Common myeloid progenitor, CD34-positive (primary cell): ENCODE results near the gene DOCK6.
"Not testable (repeated sequence)": the region's sequence is repeated elsewhere in the genome, so short reads cannot be mapped to it uniquely, and the experiment has no call there.

ENCODE experiments used
- CTCF ChIA-PET: fragments of 350-600 bp; sonication (Branson Sonifier 250); formaldehyde crosslinking; loops from one replicate; lab custom pipeline; 2021; ENCODE audit warnings: antibody characterized with exemption; lab: Charles Lee
- POLR2A ChIA-PET: fragments of 350-600 bp; sonication (Branson Sonifier 250); formaldehyde crosslinking; loops from one replicate; lab custom pipeline; 2021; ENCODE audit warnings: antibody characterized with exemption; lab: Charles Lee
- DNase-seq, 3 donors: peaks; one replicate each; pipeline versions ENCODE4 v3.0.0 to v3.0.0-alpha.2; 2013
- H3K27ac ChIP-seq, 2 experiments: 1 replicate in 1 of 2; 2 replicates in 1 of 2; pipeline ENCODE4 v1.7.0; 2013; ENCODE audit warnings: inconsistent platforms in 2 of 2, low read length in 2 of 2, mild to moderate bottlenecking in 2 of 2, low read depth in 1 of 2, moderate library complexity in 1 of 2; ENCODE audit not compliant: severe bottlenecking in 2 of 2, insufficient read depth in 1 of 2, poor library complexity in 1 of 2
- H3K27me3 ChIP-seq, 5 experiments: replicated peaks in 2 of 5; 1 replicate in 3 of 5; 2 replicates in 2 of 5; pipeline versions ENCODE4 v1.6.1 to v1.7.0; 2013; ENCODE audit warnings: low read length in 4 of 5, mild to moderate bottlenecking in 2 of 5, moderate library complexity in 2 of 5, inconsistent platforms in 1 of 5; ENCODE audit not compliant: insufficient read depth in 5 of 5, control insufficient read depth in 4 of 5
- H3K36me3 ChIP-seq, 4 experiments: 1 replicate in 2 of 4; 2 replicates in 2 of 4; pipeline versions ENCODE4 v1.6.1 to v1.7.0; 2013; ENCODE audit warnings: low read length in 3 of 4, control low read depth in 1 of 4, mild to moderate bottlenecking in 1 of 4; ENCODE audit not compliant: control insufficient read depth in 4 of 4, insufficient read depth in 4 of 4
- H3K4me1 ChIP-seq, 4 experiments: 1 replicate in 3 of 4; 2 replicates in 1 of 4; pipeline versions ENCODE4 v1.6.1 to v1.7.1; 2013; ENCODE audit warnings: low read length in 3 of 4, mild to moderate bottlenecking in 3 of 4, control low read depth in 1 of 4, inconsistent platforms in 1 of 4, moderate library complexity in 1 of 4; ENCODE audit not compliant: control insufficient read depth in 4 of 4, insufficient read depth in 4 of 4; ENCODE audit errors: control extremely low read depth in 1 of 4
- H3K4me3 ChIP-seq, 7 experiments: 1 replicate in 4 of 7; 2 replicates in 3 of 7; pipeline versions ENCODE4 v1.5.1 to v1.7.0; 2013; ENCODE audit warnings: mild to moderate bottlenecking in 7 of 7, low read length in 6 of 7, moderate library complexity in 6 of 7, inconsistent platforms in 2 of 7, low read depth in 2 of 7, control low read depth in 1 of 7; ENCODE audit not compliant: insufficient read depth in 4 of 7, control insufficient read depth in 1 of 7; ENCODE audit errors: extremely low read depth in 1 of 7
- H3K9me3 ChIP-seq, 5 experiments: 1 replicate in 4 of 5; 2 replicates in 1 of 5; pipeline versions ENCODE4 v1.6.1 to v1.7.1; 2013; ENCODE audit warnings: low read length in 4 of 5, mild to moderate bottlenecking in 2 of 5, inconsistent platforms in 1 of 5, low read depth in 1 of 5, moderate library complexity in 1 of 5; ENCODE audit not compliant: control insufficient read depth in 4 of 5, insufficient read depth in 2 of 5; ENCODE audit errors: control extremely low read depth in 1 of 5
- WGBS: methylation state at CpG from one replicate; pipeline ENCODE4 v1.1.5; 2013; ENCODE audit not compliant: insufficient coverage; 5-methylcytosine and 5-hydroxymethylcytosine counted together

The DOCK6 gene

GRCh38 chr19:11190501-11190900 lies 71.8 kb downstream of the DOCK6 start:
- no peaks in the 10 kb centered on the region for H3K27me3 ChIP-seq
- ChIA-PET CTCF (interaction anchor here (0.5 to 1.5 kb wide), 2 partner anchors 30 to 64 kb away, joined by 3 read pairs; no protein-coding TSS in a partner anchor), POLR2A (no interaction called here)
- no peaks in the 10 kb centered on the region for H3K9me3 ChIP-seq
- no peak for DNase-seq
- H3K4me3 ChIP-seq: no peak overlapping the region
- 97% methylated on average over 8 of the region's 8 CpGs for WGBS
- peaks cover 0 to 22% (median 0%) of the 10 kb centered on the region in 4 experiments for H3K36me3 ChIP-seq
- no peak overlapping the region for H3K27ac ChIP-seq
- H3K4me1 ChIP-seq: peaks cover 0 to 15% (median 12%) of the 10 kb centered on the region in 4 experiments

DNA sequence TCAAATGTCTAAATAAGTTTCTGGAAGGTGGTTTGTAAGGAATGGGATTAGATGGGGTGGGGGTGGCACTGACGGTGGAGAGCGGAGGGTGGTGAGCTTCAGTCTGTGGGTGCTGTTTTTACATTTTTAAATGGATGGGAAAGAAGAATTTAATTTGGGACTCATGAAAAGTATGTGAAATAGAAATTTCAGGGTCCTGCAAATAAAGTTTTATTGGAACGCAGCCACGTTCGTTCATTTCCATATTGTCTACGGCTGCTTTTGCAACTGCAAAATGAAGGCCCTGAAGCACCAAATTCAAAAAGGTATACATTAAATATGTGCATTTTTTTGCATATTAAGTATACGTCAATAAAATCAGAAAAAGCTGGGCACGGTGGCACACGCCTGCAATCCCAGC lies 74.9 kb downstream of the DOCK6 start:
- WGBS: 100% methylated on average over 8 of the region's 9 CpGs
- no peaks in the 10 kb centered on the region for H3K27me3 ChIP-seq
- no peak overlapping the region for H3K27ac ChIP-seq
- CTCF ChIA-PET: interaction anchor here (1.4 kb wide), 1 partner anchor 44 kb away, joined by 3 read pairs; no protein-coding TSS in a partner anchor
- DNase-seq: no peak
- peaks cover 0 to 4% (median 0%) of the 10 kb centered on the region in 4 experiments for H3K4me1 ChIP-seq
- POLR2A ChIA-PET: interaction anchor here (0.6 kb wide), 1 partner anchor 227 kb away, joined by 4 read pairs; no protein-coding TSS in a partner anchor
- no peak overlapping the region for H3K4me3 ChIP-seq
- peaks cover 0 to 11% (median 2%) of the 10 kb centered on the region in 4 experiments for H3K36me3 ChIP-seq
- H3K9me3 ChIP-seq: peaks cover 0 to 1% (median 0%) of the 10 kb centered on the region in 5 experiments

DNA sequence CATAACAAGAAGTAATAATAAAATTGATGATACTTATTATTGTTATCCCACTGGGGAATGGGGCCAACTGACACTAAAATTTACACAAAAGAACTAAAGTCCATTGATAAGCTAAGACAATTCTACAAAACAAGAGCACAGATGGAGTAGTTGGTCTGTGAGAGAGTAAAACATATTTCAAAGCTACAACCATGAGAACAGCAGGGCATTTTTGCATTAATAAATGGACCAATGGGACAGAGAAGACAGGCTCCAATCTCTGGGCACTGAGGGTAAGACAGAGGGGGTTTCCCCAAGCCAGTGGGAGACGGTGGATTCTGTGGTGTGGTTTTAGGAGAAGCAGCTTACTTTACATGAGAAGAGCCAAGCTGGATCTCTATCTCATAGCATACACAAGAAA lies 79.3 kb downstream of the DOCK6 start:
- no CpG with 5 or more reads among the region's 1 CpG for WGBS
- DNase-seq: no peak
- Histone ChIP-seq H3K27me3 (no peaks in the 10 kb centered on the region), H3K27ac (no peak overlapping the region), H3K36me3 (peaks cover 0 to 10% (median 3%) of the 10 kb centered on the region in 4 experiments), H3K4me3 (no peak overlapping the region), H3K4me1 (peaks cover 0 to 10% (median 8%) of the 10 kb centered on the region in 4 experiments), H3K9me3 (peaks cover 0 to 1% (median 0%) of the 10 kb centered on the region in 5 experiments)
- ChIA-PET CTCF (interaction anchor here (1.2 kb wide), 1 partner anchor 15 kb away, joined by 3 read pairs; the partner anchor contains the start of gene KANK2), POLR2A (no interaction called here)

DNA sequence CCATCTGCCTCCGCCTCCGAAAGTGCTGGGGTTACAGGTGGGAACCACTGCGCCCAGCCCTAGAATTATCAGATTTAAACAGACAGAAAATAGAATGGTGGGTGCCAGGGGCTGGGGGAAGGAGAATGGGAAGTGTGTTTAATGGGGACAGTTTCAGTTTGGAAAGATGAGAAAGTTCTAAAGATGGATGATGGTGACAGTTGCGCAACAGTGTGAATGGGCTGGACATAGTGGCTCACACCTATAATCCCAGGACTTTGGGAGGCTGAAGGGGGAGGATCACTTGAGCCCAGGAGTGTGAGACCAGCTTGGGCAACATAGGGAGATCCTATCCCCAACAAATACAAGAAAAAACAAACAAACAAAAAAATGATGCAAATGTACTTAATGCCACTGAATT lies 80.8 kb downstream of the DOCK6 start:
- H3K27me3 ChIP-seq: no peaks in the 10 kb centered on the region
- peaks cover 0 to 1% (median 0%) of the 10 kb centered on the region in 5 experiments for H3K9me3 ChIP-seq
- ChIA-PET POLR2A (no interaction called here), CTCF (interaction anchor here (0.7 kb wide), 1 partner anchor 335 kb away, joined by 3 read pairs; no protein-coding TSS in a partner anchor)
- no peak overlapping the region for H3K27ac ChIP-seq
- 100% methylated on average over 1 of the region's 4 CpGs for WGBS
- no peak for DNase-seq
- H3K4me3 ChIP-seq: no peak overlapping the region
- peaks cover 0 to 15% (median 4%) of the 10 kb centered on the region in 4 experiments for H3K36me3 ChIP-seq
- peaks cover 0 to 10% (median 8%) of the 10 kb centered on the region in 4 experiments for H3K4me1 ChIP-seq

DNA sequence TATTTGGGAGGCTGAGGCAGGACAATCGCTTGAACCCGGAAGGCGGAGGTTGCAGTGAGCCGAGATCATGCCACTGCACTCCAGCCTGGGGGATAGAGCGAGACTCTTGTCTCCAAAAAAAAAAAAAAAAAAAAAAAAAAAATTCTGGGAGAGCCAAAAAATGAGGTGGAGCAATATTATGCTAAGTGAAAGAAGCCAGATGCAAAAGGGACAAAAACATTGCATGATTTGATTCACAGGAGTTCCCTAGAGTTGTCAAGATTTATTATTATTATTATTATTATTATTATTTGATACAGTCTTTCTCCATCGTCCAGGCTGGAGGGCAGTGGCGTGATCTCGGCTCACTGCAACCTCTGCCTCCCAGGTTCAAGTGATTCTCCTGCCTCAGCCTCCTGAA lies 81.3 kb downstream of the DOCK6 start:
- H3K4me1 ChIP-seq, POLR2A ChIA-PET, H3K4me3 ChIP-seq, CTCF ChIA-PET, DNase-seq, H3K9me3 ChIP-seq, H3K27me3 ChIP-seq, H3K27ac ChIP-seq: not testable (repeated sequence)
- peaks cover 0 to 19% (median 7%) of the 10 kb centered on the region in 4 experiments for H3K36me3 ChIP-seq
- 96% methylated on average over 5 of the region's 8 CpGs for WGBS

- no peak for DNase-seq
- POLR2A ChIA-PET: no interaction called here
Measured at GRCh38 chr19:11180346-11180745, 82.0 kb downstream of the DOCK6 start.

DNA sequence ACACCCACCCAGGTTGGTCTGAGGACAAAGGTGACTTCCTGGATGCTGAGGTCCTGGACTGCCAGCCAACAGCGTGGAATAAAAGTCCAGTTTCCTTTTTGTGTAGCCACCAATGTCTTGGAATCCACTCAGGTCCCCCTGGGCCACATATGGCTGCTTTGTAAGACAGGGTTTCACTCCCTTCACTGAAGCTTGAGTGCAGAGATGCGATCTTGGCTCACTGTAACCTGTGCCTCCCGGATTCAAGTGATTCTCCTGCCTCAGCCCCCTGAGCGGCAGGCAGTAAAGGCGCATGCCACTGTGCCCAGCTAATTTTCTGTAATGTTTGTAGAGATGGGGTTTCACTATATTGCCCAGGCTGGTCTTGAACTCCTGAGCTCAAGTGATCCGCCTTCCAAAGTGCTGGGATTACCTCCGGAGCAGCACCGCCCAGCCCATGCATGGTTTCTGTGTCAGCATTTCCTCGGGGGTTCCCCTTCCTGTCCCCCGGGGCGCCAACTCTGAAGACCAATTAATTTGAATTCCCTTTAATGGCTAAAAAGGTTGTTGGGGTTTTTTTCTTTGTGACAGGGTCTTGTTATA lies 82.5 kb downstream of the DOCK6 start:
- peaks cover 0 to 1% (median 0%) of the 10 kb centered on the region in 5 experiments for H3K9me3 ChIP-seq
- POLR2A ChIA-PET: no interaction called here
- 63% methylated on average over 8 of the region's 11 CpGs for WGBS
- peaks cover 0 to 10% (median 8%) of the 10 kb centered on the region in 4 experiments for H3K4me1 ChIP-seq
- no peak overlapping the region for H3K27ac ChIP-seq
- peaks cover 0 to 19% (median 7%) of the 10 kb centered on the region in 4 experiments for H3K36me3 ChIP-seq
- CTCF ChIA-PET: interaction anchor here (0.8 kb wide), 1 partner anchor 17 kb away, joined by 4 read pairs; no protein-coding TSS in a partner anchor
- H3K4me3 ChIP-seq: peak overlapping the region in 1 of 7 experiments; percentile 5
- no peaks in the 10 kb centered on the region for H3K27me3 ChIP-seq
- DNase-seq: peak in 2 of 3 donors; percentile 52 to 57

More at GRCh38 chr19:11180346-11180745, 82.0 kb downstream of the DOCK6 start:
- H3K27me3 ChIP-seq: no peaks in the 10 kb centered on the region
- CTCF ChIA-PET: interaction anchor here (0.8 kb wide), 1 partner anchor 18 kb away, joined by 4 read pairs; no protein-coding TSS in a partner anchor
- 91% methylated on average over 8 of the region's 8 CpGs for WGBS
- peaks cover 0 to 1% (median 0%) of the 10 kb centered on the region in 5 experiments for H3K9me3 ChIP-seq
- H3K4me1 ChIP-seq: peaks cover 0 to 10% (median 8%) of the 10 kb centered on the region in 4 experiments
- H3K4me3 ChIP-seq: no peak overlapping the region
- H3K36me3 ChIP-seq: peaks cover 0 to 19% (median 7%) of the 10 kb centered on the region in 4 experiments
- H3K27ac ChIP-seq: no peak overlapping the region
